Ovary (tissue), 9 donors: ENCODE results near the gene ANKZF1. TPM values are rescaled to one million over a fixed set of nuclear protein-coding genes. Genes with fewer than 3 reads are reported as not detected.

Experiments used
- DNase-seq, 5 donors: peaks; one replicate each; pipeline ENCODE4 v3.0.0-alpha.2; 2019 to 2020
- H3K27ac ChIP-seq, 2 donors: fragments of 200-600 bp; one replicate each; pipeline versions ENCODE4 v1.5.1 to v1.8.0; 2019 to 2022
- H3K27me3 ChIP-seq: fragments of 200-600 bp; one replicate; pipeline ENCODE4 v1.8.0; 2022
- H3K36me3 ChIP-seq: fragments of 200-600 bp; sonication (generic); one replicate; pipeline ENCODE4 v1.5.1; 2019
- H3K4me1 ChIP-seq: one replicate; pipeline ENCODE4 v1.8.1; 2013; ENCODE audit warnings: mild to moderate bottlenecking, moderate library complexity; ENCODE audit not compliant: insufficient read depth
- H3K4me3 ChIP-seq: fragments of 200-600 bp; sonication (generic); one replicate; pipeline ENCODE4 v1.5.1; 2017
- H3K9me3 ChIP-seq, 2 donors: fragments of 200-600 bp in 1 of 2; sonication (generic) in 1 of 2; one replicate each; pipeline versions ENCODE4 v1.5.1 to v1.8.1; 2013 to 2019; ENCODE audit warnings: mild to moderate bottlenecking in 1 of 2, moderate library complexity in 1 of 2
- EP300 ChIP-seq: sonication (generic); formaldehyde crosslinking; IDR thresholded peaks from one replicate; pipeline ENCODE4 v1.6.1; 2017; ENCODE audit warnings: antibody characterized with exemption
- POLR2A ChIP-seq: fragments of 450-650 bp; IDR thresholded peaks from one replicate; pipeline ENCODE4 v1.6.1; 2017; ENCODE audit warnings: antibody characterized with exemption, mild to moderate bottlenecking, moderate library complexity
- WGBS, 3 donors: extraction: QIAGEN DNeasy Blood & Tissue Kit in 1 of 3; methylation state at CpG; one replicate each; pipeline versions ENCODE4 v1.1.5 to v1.1.7; 2013 to 2017; 5-methylcytosine and 5-hydroxymethylcytosine counted together
- intact Hi-C, 4 donors: fragments of 100-400 bp; cut with DNase I; formaldehyde crosslinking; loops; one replicate each; pipeline versions ENCODE4 v1.11.0 to v1.15.1; 2022 to 2023
- polyA plus RNA-seq, 2 donors: library from polyadenylated mRNA; stranded (reverse); fragments of 200-250 nt in 1 of 2; fragments of 350-450 nt in 1 of 2; fragmentation: Illumina TruSeq in 1 of 2; extraction: RNeasy Lipid Tissue Mini Kit (QIAGEN cat#74804) in 1 of 2; gene quantifications; one replicate each; pipeline ENCODE4 v1.2.3, GENCODE V29; 2013 to 2014
- total RNA-seq, 7 donors: library from RNA; depleted of rRNA in 2 of 7; stranded (reverse); fragments of >200 nt in 2 of 7; fragmentation: NEBNext Ultra II Directional in 3 of 7; extraction: Animal tissue kit (Norgen Biotek cat#: 25700) in 3 of 7; gene quantifications; one replicate each; pipeline versions ENCODE4 v1.1.0 to v1.2.4, GENCODE V29; 2016 to 2023
- TF ChIP-seq, protein P1 (sequence below), 3 donors: fragments of 450-650 bp in 2 of 3; fragments of 200-600 bp in 1 of 3; IDR thresholded peaks; one replicate each; pipeline versions ENCODE4 v1.5.1 to v1.8.0; 2016 to 2022; ENCODE audit warnings: antibody characterized with exemption in 3 of 3, mild to moderate bottlenecking in 1 of 3
- donor health status: DM: no; HTN: no; CAD: no; lungs with moderate emphysema.
- donor health status: DM: no; HTN: no; CAD: no.
- donor health status: Bipolar disorder and iron deficiency.
- donor health status: DM: yes; HTN: yes; CAD: no.
- donor health status: DM: no; HTN: no; CAD: no.
- donor health status: DM: yes; HTN: yes; CAD: no.

Gene ANKZF1
- total and polyA plus RNA-seq, 9 donors, result 33.1 to 60.2 (median 39.0) TPM

DNA sequence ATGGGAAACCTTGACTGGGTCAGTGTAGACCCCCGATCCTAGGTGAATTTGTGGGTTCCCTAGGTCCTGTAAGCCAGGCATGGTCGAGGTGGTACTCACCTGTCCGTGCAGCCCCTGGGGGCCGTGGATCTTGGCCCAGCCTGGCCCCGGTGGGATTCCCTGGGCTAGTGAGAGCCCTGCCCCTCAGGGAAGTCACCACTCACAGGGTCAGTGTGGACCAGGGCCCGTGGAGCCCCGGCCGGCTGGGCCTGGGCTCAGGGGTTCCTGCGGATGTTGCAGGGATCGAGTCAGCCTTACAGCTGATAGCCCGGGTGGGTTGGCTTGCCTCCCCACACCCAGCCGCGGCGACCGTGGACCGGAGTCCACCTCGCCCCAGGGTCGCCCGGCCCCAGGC is 698 bp upstream of the ANKZF1 start:
- Histone ChIP-seq H3K4me1 (peaks cover 8% of the 10 kb centered on the region), H3K27ac (peak overlapping the region; percentile 34 to 94), H3K4me3 (peak overlapping the region; percentile 68), H3K9me3 (no peaks in the 10 kb centered on the region), H3K36me3 (no peaks in the 10 kb centered on the region), H3K27me3 (no peaks in the 10 kb centered on the region)
- WGBS, 3 donors, result 0 to 1% (median 1%) methylated on average over 10 to 19 of the region's 19 CpGs
- DNase-seq, result no peak
- intact Hi-C loops, result loop anchor here in 1 of 4 donors (5.0 kb wide), 1 partner anchor 52 kb away; the partner anchor contains the start of genes CNPPD1 and RETREG2
- TF ChIP-seq EP300 (no peak), POLR2A (no peak)
- TF ChIP-seq, protein P1, sequence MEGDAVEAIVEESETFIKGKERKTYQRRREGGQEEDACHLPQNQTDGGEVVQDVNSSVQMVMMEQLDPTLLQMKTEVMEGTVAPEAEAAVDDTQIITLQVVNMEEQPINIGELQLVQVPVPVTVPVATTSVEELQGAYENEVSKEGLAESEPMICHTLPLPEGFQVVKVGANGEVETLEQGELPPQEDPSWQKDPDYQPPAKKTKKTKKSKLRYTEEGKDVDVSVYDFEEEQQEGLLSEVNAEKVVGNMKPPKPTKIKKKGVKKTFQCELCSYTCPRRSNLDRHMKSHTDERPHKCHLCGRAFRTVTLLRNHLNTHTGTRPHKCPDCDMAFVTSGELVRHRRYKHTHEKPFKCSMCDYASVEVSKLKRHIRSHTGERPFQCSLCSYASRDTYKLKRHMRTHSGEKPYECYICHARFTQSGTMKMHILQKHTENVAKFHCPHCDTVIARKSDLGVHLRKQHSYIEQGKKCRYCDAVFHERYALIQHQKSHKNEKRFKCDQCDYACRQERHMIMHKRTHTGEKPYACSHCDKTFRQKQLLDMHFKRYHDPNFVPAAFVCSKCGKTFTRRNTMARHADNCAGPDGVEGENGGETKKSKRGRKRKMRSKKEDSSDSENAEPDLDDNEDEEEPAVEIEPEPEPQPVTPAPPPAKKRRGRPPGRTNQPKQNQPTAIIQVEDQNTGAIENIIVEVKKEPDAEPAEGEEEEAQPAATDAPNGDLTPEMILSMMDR (IDR thresholded peaks at IDR 0.05), result no peak

DNA sequence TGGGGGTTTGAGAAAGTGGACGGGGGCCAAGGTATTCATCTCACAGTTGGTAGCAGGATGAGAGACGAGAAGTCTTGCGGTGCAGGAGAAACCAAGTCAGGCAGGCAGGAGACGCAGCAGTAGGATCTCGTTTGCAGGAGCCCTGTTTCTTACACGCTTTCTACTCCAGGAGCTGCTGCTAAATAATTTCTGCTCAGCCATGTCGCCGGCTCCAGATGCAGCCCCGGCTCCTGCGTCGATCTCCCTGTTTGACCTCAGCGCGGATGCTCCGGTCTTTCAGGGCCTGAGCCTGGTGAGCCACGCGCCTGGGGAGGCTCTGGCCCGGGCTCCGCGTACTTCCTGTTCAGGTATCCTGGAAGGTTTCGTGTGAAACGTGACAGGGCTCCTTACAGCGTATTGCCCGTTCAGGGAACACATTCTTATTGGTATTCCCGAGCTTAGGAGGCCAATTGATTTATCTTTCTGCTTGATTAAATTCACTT is 494 bp downstream of the ANKZF1 start:
- no peaks in the 10 kb centered on the region for H3K36me3 ChIP-seq
- no peaks in the 10 kb centered on the region for H3K27me3 ChIP-seq
- peak in 2 of 5 donors; percentile 56 to 62 for DNase-seq
- intact Hi-C loops, result no loop called here
- H3K27ac ChIP-seq, result peak overlapping the region; percentile 33 to 94
- H3K4me1 ChIP-seq, result peaks cover 8% of the 10 kb centered on the region
- no peak for TF ChIP-seq POLR2A
- TF ChIP-seq EP300, result no peak
- TF ChIP-seq, protein P1 (IDR thresholded peaks at IDR 0.05), result no peak
- no peaks in the 10 kb centered on the region for H3K9me3 ChIP-seq
- H3K4me3 ChIP-seq, result peak overlapping the region; percentile 68
- 0 to 1% (median 1%) methylated on average over 24 of the region's 24 CpGs for WGBS, 3 donors

DNA sequence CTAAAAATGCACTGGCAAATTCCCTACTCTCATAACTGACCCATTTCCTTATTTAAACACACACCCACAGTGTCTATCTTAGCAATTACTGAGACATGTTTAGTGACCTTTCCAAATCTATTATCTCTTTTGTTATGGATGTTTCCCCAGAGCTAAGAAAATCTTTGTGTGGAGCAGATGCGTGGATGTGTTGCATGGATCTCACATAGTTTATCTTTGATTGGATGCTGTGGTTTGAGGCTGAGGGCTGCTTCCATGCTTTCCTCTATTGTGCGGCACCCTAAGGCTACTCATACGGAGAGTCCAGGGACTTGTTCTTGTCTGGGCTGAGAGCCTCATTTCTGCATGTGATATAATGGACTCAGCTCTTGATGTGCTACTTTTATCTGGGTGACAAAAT is 4.7 kb downstream of the ANKZF1 start:
- Histone ChIP-seq H3K9me3 (no peaks in the 10 kb centered on the region), H3K4me3 (no peak overlapping the region), H3K27me3 (no peaks in the 10 kb centered on the region), H3K36me3 (no peaks in the 10 kb centered on the region), H3K27ac (no peak overlapping the region), H3K4me1 (no peaks in the 10 kb centered on the region)
- TF ChIP-seq EP300 (no peak), POLR2A (no peak)
- TF ChIP-seq, protein P1 (IDR thresholded peaks at IDR 0.05), result no peak
- no peak for DNase-seq
- WGBS, 3 donors, result 66 to 85% (median 79%) methylated on average over 3 of the region's 3 CpGs
- intact Hi-C loops, result no loop called here

DNA sequence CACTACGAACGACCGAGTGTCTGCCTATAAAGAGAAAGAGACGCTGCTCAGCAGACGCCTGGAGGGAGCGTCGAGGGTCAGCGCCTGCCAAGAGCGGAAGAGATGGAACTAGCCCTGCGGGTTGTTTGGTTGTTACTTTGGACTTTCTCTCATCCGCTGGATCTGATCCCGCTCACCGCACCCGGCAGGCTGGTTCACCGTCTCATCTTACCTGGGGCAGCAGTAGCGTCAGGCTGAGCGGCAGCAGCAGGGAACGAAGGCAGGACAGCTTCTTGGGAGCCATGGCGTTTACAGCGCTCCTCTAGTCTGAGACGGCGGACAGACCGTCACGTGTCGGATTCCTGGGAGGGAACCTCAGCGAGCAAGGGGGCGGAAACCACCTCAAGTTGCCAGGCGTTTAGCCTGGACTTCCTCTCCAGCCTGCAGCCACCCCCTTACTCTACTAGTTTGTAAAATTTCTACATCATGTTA is 13.7 kb downstream of the ANKZF1 start:
- no peak overlapping the region for H3K27ac ChIP-seq
- no peaks in the 10 kb centered on the region for H3K9me3 ChIP-seq
- peak in 3 of 5 donors; percentile 53 to 58 (median 58) for DNase-seq
- H3K27me3 ChIP-seq, result no peaks in the 10 kb centered on the region
- peaks cover 8% of the 10 kb centered on the region for H3K4me1 ChIP-seq
- TF ChIP-seq POLR2A (no peak), EP300 (no peak)
- TF ChIP-seq, protein P1 (IDR thresholded peaks at IDR 0.05), result no peak
- H3K4me3 ChIP-seq, result peak overlapping the region; percentile 11
- no peaks in the 10 kb centered on the region for H3K36me3 ChIP-seq
- WGBS, 3 donors, result 29 to 48% (median 36%) methylated on average over 28 of the region's 28 CpGs
- intact Hi-C loops, result loop anchor here in 1 of 4 donors (10.0 kb wide), 1 partner anchor 51 kb away; no protein-coding TSS in a partner anchor
